ENCODE results near the gene MKS1. TPM values are rescaled to one million over a fixed set of nuclear protein-coding genes. Genes with fewer than 3 reads are reported as not detected.

MKS1 gene
- total RNA-seq, 1 experiment from 2014 or later: 24.8 TPM

DNA sequence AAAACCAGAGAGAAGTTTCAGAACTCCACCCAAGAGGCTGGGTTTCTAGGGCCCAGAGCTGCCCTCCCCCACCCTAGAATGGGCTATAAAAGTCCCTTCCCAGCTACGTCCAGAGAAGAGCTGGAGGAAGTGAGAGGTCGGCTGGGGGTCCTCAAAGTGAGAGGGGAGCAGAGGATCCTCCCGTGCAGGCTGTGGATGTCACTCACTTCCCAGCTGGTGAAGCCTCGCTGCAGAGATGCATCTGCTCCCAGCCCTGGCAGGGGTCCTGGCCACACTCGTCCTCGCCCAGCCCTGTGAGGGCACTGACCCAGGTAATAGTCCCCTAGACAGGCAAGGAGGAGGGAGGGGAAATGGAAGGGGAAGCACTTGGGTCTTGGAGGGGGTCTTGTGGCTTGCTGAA lies 26.4 kb downstream of the MKS1 start, which contains the start of gene EPX:
EPX (plus strand) TSS at position 115 of the 400 bp plus-strand sequence; CDS start at position 236, 121 bp downstream.
- Mint-ChIP-seq H3K36me3 (ENCODE audit: insufficient read depth in 1 of 3, low read depth in 3 of 3) (no peaks in the 10 kb centered on the region), H3K27me3 (ENCODE audit: low read depth) (peaks cover 17% of the 10 kb centered on the region), H3K27ac (no peak within 1 kb of the TSS), H3K9me3 (no peaks in the 10 kb centered on the region), H3K4me3 (no peak within 1 kb of the TSS), H3K4me1 (peaks cover 5 to 7% of the 10 kb centered on the region in 2 experiments; a peak in 3 of 4 replicates)
- no peak within 1 kb of the TSS for H2BK15ac ChIP-seq (ENCODE audit: low read depth, low read length)
- H3K27me3 ChIP-seq (ENCODE audit: insufficient read depth, low read length): no peaks in the 10 kb centered on the region
- no peaks in the 10 kb centered on the region for H3K79me1 ChIP-seq (ENCODE audit: insufficient read depth, low read depth, low read length, poor library complexity, severe bottlenecking)
- no peak within 1 kb of the TSS for H3K4ac ChIP-seq (ENCODE audit: low read depth, low read length)
- H4K20me1 ChIP-seq (ENCODE audit: control insufficient read depth, insufficient read depth, insufficient read length): no peaks in the 10 kb centered on the region
- H3K14ac ChIP-seq (ENCODE audit: insufficient read depth, low read length): no peak within 1 kb of the TSS
- H3K27ac ChIP-seq (ENCODE audit: insufficient read length, low read depth, low read length): no peak within 1 kb of the TSS
- H2BK12ac ChIP-seq (ENCODE audit: insufficient read length, low read depth, low read length): no peak within 1 kb of the TSS
- no peaks in the 10 kb centered on the region for H3K79me2 ChIP-seq (ENCODE audit: insufficient read depth, low read length)
- H3K9ac ChIP-seq (ENCODE audit: extremely low read depth, insufficient read length, low read length): no peak within 1 kb of the TSS
- no peak within 1 kb of the TSS for H3K23ac ChIP-seq (ENCODE audit: insufficient read length, low read depth, low read length)
- no peaks in the 10 kb centered on the region for H3K23me2 ChIP-seq (ENCODE audit: insufficient read length, low read depth, low read length, poor library complexity, severe bottlenecking)
- no peak within 1 kb of the TSS for H3K18ac ChIP-seq (ENCODE audit: insufficient read length, low read depth, low read length)
- no peak for DNase-seq
- H3T11ph ChIP-seq (ENCODE audit: low read length): no peak within 1 kb of the TSS
- H2BK120ac ChIP-seq (ENCODE audit: low read depth, low read length, poor library complexity, severe bottlenecking): no peak within 1 kb of the TSS
- no peak within 1 kb of the TSS for H4K91ac ChIP-seq (ENCODE audit: insufficient read length, low read depth, low read length)
- H2AFZ ChIP-seq (ENCODE audit: low read length): no peak within 1 kb of the TSS
- no peak within 1 kb of the TSS for H3K56ac ChIP-seq (ENCODE audit: insufficient read length, low read depth, low read length)
- H2AK5ac ChIP-seq (ENCODE audit: insufficient read length, low read length): no peak within 1 kb of the TSS
- no peaks in the 10 kb centered on the region for H3K9me3 ChIP-seq (ENCODE audit: control insufficient read depth, low read depth, low read length)
- no peak within 1 kb of the TSS for H4K5ac ChIP-seq (ENCODE audit: insufficient read length, low read depth, low read length)
- no peak within 1 kb of the TSS for H2BK20ac ChIP-seq (ENCODE audit: low read depth, low read length, poor library complexity, severe bottlenecking)
- no peaks in the 10 kb centered on the region for H3K4me1 ChIP-seq (ENCODE audit: insufficient read depth, low read length)
- no peak within 1 kb of the TSS for H4K8ac ChIP-seq (replicated peaks; ENCODE audit: insufficient read length, low read depth, low read length)
- TF ChIP-seq, protein P1, sequence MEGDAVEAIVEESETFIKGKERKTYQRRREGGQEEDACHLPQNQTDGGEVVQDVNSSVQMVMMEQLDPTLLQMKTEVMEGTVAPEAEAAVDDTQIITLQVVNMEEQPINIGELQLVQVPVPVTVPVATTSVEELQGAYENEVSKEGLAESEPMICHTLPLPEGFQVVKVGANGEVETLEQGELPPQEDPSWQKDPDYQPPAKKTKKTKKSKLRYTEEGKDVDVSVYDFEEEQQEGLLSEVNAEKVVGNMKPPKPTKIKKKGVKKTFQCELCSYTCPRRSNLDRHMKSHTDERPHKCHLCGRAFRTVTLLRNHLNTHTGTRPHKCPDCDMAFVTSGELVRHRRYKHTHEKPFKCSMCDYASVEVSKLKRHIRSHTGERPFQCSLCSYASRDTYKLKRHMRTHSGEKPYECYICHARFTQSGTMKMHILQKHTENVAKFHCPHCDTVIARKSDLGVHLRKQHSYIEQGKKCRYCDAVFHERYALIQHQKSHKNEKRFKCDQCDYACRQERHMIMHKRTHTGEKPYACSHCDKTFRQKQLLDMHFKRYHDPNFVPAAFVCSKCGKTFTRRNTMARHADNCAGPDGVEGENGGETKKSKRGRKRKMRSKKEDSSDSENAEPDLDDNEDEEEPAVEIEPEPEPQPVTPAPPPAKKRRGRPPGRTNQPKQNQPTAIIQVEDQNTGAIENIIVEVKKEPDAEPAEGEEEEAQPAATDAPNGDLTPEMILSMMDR (conservative IDR thresholded peaks at IDR 0.05): no peak
- no peak within 1 kb of the TSS for H2BK5ac ChIP-seq (ENCODE audit: insufficient read length, low read length)
- no peak within 1 kb of the TSS for H3K4me2 ChIP-seq (ENCODE audit: insufficient read depth, insufficient read length, low read length)
- WGBS (ENCODE audit: extremely low coverage, insufficient read length, low lambda C conversion rate): no CpG with 5 or more reads among the region's 6 CpGs
